HepG2 (cell line): ENCODE measurements around the gene TRMT2A. TPM values are rescaled to one million over a fixed set of nuclear protein-coding genes. Genes with fewer than 3 reads are reported as not detected.

ENCODE experiments used
- ADNP ChIP-seq: sonication (generic); formaldehyde crosslinking; IDR thresholded peaks from 2 replicates; pipeline ENCODE4 v1.4.0; 2020; ENCODE audit warnings: missing genetic modification reagents
- AGO2 ChIP-seq: fragments of 200-400 bp; formaldehyde crosslinking; optimal IDR thresholded peaks from 2 replicates; pipeline ENCODE3; 2017; ENCODE audit warnings: mild to moderate bottlenecking, low read depth, low read length, moderate library complexity
- ATF7 ChIP-seq, 2 experiments: fragments of 450-650 bp in 1 of 2; sonication (generic) in 1 of 2; formaldehyde crosslinking in 1 of 2; IDR thresholded peaks; 2 replicates each; pipeline versions ENCODE4 v1.4.0 to v1.6.1; 2016 to 2020; ENCODE audit warnings: antibody characterized with exemption in 1 of 2, mild to moderate bottlenecking in 1 of 2, missing genetic modification reagents in 1 of 2
- FOXA1 ChIP-seq, 2 experiments: fragments of 450-650 bp in 1 of 2; sonication (generic) in 1 of 2; formaldehyde crosslinking in 1 of 2; IDR thresholded peaks; 2 replicates each; pipeline versions ENCODE4 v1.4.0 to v1.6.1; 2016 to 2020; ENCODE audit warnings: missing genetic modification reagents in 1 of 2
- HIC2 ChIP-seq: sonication (generic); formaldehyde crosslinking; IDR thresholded peaks from 2 replicates; pipeline ENCODE4 v1.9.0; 2022; ENCODE audit warnings: low read depth, missing genetic modification reagents
- KLF9 ChIP-seq: IDR thresholded peaks from 2 replicates; pipeline ENCODE4 v1.6.1; 2016; ENCODE audit warnings: low read depth
- KMT2B ChIP-seq: IDR thresholded peaks from 2 replicates; pipeline ENCODE4 v1.6.1; 2016; ENCODE audit warnings: missing genetic modification reagents, missing compliant biosample characterization
- MLX ChIP-seq: IDR thresholded peaks from 2 replicates; pipeline ENCODE4 v1.6.1; 2016
- NCOA2 ChIP-seq: sonication (generic); formaldehyde crosslinking; IDR thresholded peaks from 2 replicates; pipeline ENCODE4 v1.8.0; 2022; ENCODE audit warnings: inconsistent platforms
- NRL ChIP-seq: sonication (generic); formaldehyde crosslinking; IDR thresholded peaks from 2 replicates; pipeline ENCODE4 v1.5.0; 2020; ENCODE audit warnings: missing genetic modification reagents, mild to moderate bottlenecking, moderate library complexity, borderline replicate concordance
- PREB ChIP-seq: sonication (generic); formaldehyde crosslinking; IDR thresholded peaks from 2 replicates; pipeline ENCODE4 v1.4.0; 2020; ENCODE audit warnings: missing genetic modification reagents
- TEAD3 ChIP-seq: optimal IDR thresholded peaks from 2 replicates; pipeline ENCODE3; 2016; ENCODE audit warnings: borderline replicate concordance
- YEATS4 ChIP-seq: sonication (generic); formaldehyde crosslinking; IDR thresholded peaks from 2 replicates; pipeline ENCODE4 v1.4.0; 2020; ENCODE audit warnings: missing genetic modification reagents, borderline replicate concordance
- ZFP91 ChIP-seq: sonication (generic); formaldehyde crosslinking; IDR thresholded peaks from 2 replicates; pipeline ENCODE4 v1.9.0; 2022; ENCODE audit warnings: missing genetic modification reagents, mild to moderate bottlenecking, borderline replicate concordance
- ZNF24 ChIP-seq: fragments of 450-650 bp; IDR thresholded peaks from 2 replicates; pipeline ENCODE4 v1.6.1; 2017; ENCODE audit warnings: antibody characterized with exemption, mild to moderate bottlenecking
- ZNF274 ChIP-seq: sonication (generic); formaldehyde crosslinking; IDR thresholded peaks from 2 replicates; pipeline ENCODE4 v1.5.1; 2020; ENCODE audit warnings: mild to moderate bottlenecking, missing genetic modification reagents
- ZNF30 ChIP-seq: sonication (generic); formaldehyde crosslinking; IDR thresholded peaks from 2 replicates; pipeline ENCODE4 v1.5.0; 2020; ENCODE audit warnings: mild to moderate bottlenecking, missing genetic modification reagents
- ZNF383 ChIP-seq: sonication (generic); formaldehyde crosslinking; IDR thresholded peaks from 2 replicates; pipeline ENCODE4 v1.4.0; 2020; ENCODE audit warnings: missing genetic modification reagents, mild to moderate bottlenecking, borderline replicate concordance
- ZNF468 ChIP-seq: sonication (generic); formaldehyde crosslinking; IDR thresholded peaks from 2 replicates; pipeline ENCODE4 v1.8.0; 2022; ENCODE audit warnings: mild to moderate bottlenecking, moderate library complexity, missing genetic modification reagents
- polyA plus RNA-seq, 8 experiments: library from polyadenylated mRNA; depleted of rRNA in 3 of 8; stranded (reverse) in 7 of 8; unstranded in 1 of 8; fragments of >200 nt; fragmentation: Illumina TruSeq in 4 of 8; extraction: Trizol in 4 of 8; gene quantifications; 2 replicates each; pipeline versions ENCODE4 v1.2.1 to v1.2.3, GENCODE V29; 2011 to 2016; ENCODE audit warnings: low read depth in 4 of 8, missing spikeins in 1 of 8, mixed read lengths in 1 of 8; ENCODE audit not compliant: insufficient read depth in 1 of 8
- total RNA-seq, 5 experiments: library from RNA; depleted of rRNA; stranded (reverse); fragments of >200 nt; fragmentation: Illumina TruSeq; extraction: Trizol; gene quantifications; 2 replicates each; pipeline ENCODE4 v1.2.3, GENCODE V29; 2016; ENCODE audit warnings: low read depth in 1 of 5

Gene TRMT2A
- total and polyA plus RNA-seq, 2 of the 13 experiments (the other 11 are each of a cell fraction or from before 2014, with no cell fraction given): 24.0 to 30.3 TPM

- TF ChIP-seq HIC2 (CRISPR knock-in tag): 0 out of 2 replicates have a peak, but pooled peaks have one; percentile 36
- no peak for TF ChIP-seq YEATS4 (CRISPR knock-in tag)
- peak; percentile 71 for TF ChIP-seq AGO2
- TF ChIP-seq PREB: no peak
- no peak for TF ChIP-seq ZNF30 (CRISPR knock-in tag)
- no peak for TF ChIP-seq ADNP (CRISPR knock-in tag)
- TF ChIP-seq ATF7 (IDR thresholded peaks at IDR 0.05): peak; percentile 39; the same call in 1 of the 2 replicates
- no peak for TF ChIP-seq ATF7 (CRISPR knock-in tag; IDR thresholded peaks at IDR 0.05)
- TF ChIP-seq ZNF468 (CRISPR knock-in tag): no peak
- no peak for TF ChIP-seq NCOA2 (CRISPR knock-in tag)
- no peak for TF ChIP-seq MLX (CRISPR knock-in tag)
- no peak for TF ChIP-seq KLF9 (CRISPR knock-in tag)
- no peak; the same call in 1 of the 2 replicates for TF ChIP-seq KMT2B (CRISPR knock-in tag)
- no peak for TF ChIP-seq ZNF383 (CRISPR knock-in tag)
- no peak for TF ChIP-seq NRL
- TF ChIP-seq FOXA1 (IDR thresholded peaks at IDR 0.05): no peak
- TF ChIP-seq FOXA1 (CRISPR knock-in tag; IDR thresholded peaks at IDR 0.05): peak; percentile 30; the same call in 1 of the 2 replicates
- TF ChIP-seq ZNF24: no peak
- no peak; the same call in 1 of the 2 replicates for TF ChIP-seq ZFP91 (CRISPR knock-in tag)
- peak; percentile 36; the same call in 1 of the 2 replicates for TF ChIP-seq ZNF274
- no peak for TF ChIP-seq TEAD3 (CRISPR knock-in tag)
Measured at GRCh38 chr22:20080776-20081654, 36.0 kb downstream of the TRMT2A start (continued).
